HEK293 (cell line): ENCODE data around the gene CALR3.

Source experiments
- CTCF ChIP-seq: fragments of 450-650 bp; formaldehyde crosslinking; IDR thresholded peaks from 2 replicates; pipeline ENCODE4 v1.5.1; 2016; ENCODE audit warnings: missing biosample characterization, missing genetic modification characterization
- ZNF184 ChIP-seq: fragments of 450-650 bp; IDR thresholded peaks from 2 replicates; pipeline ENCODE4 v1.5.1; 2018; ENCODE audit warnings: missing biosample characterization, mild to moderate bottlenecking, missing genetic modification characterization

GRCh38 chr19:16518483-16519229 lies 22.7 kb upstream of the CALR3 start:
- TF ChIP-seq CTCF (tag by site-specific recombination) (no peak), ZNF184 (tag by site-specific recombination) (no peak)
